ENCODE data around the gene BTLA. TPM values are rescaled to one million over a fixed set of nuclear protein-coding genes. Genes with fewer than 3 reads are reported as not detected.
"Not testable (repeated sequence)": the region's sequence is repeated elsewhere in the genome, so short reads cannot be mapped to it uniquely, and the experiment has no call there.

The BTLA gene
- total and polyA plus RNA-seq, 2 of the 13 experiments (the other 11 are each of a cell fraction or from before 2014, with no cell fraction given), result not detected

- Histone ChIP-seq H3K27me3 (ENCODE audit: control insufficient read depth in 1 of 2, insufficient read depth in 2 of 2, low read length in 2 of 2) (no peaks in the 10 kb centered on the region), H3K27ac (ENCODE audit: extremely low read length, insufficient read depth, low read length) (no peak overlapping the region), H3K4me3 (replicated peaks in 1 of 3; ENCODE audit: insufficient read depth in 1 of 3, low read depth in 2 of 3, low read length in 3 of 3) (no peak overlapping the region), H3K9me3 (ENCODE audit: low read length) (no peaks in the 10 kb centered on the region), H4K20me1 (ENCODE audit: insufficient read depth, low read length) (no peaks in the 10 kb centered on the region), H3K4me2 (ENCODE audit: low read depth, low read length) (no peak overlapping the region), H3K4me1 (ENCODE audit: insufficient read depth, low read length) (no peaks in the 10 kb centered on the region), H3K36me3 (replicated peaks in 1 of 2; ENCODE audit: control insufficient read depth in 1 of 2, insufficient read depth in 2 of 2, low read length in 2 of 2) (no peaks in the 10 kb centered on the region), H2AFZ (ENCODE audit: low read length) (no peak overlapping the region), H3K9ac (ENCODE audit: insufficient read depth, low read depth, low read length) (no peak overlapping the region), H3K79me2 (ENCODE audit: insufficient read depth, low read length) (no peaks in the 10 kb centered on the region)
- FAIRE-seq, result no peak
- intact Hi-C loops (cut with micrococcal nuclease; ENCODE audit: unreplicated experiment), result loop anchor here (1.0 kb wide), 4 partner anchors 192 to 408 kb away; no protein-coding TSS in a partner anchor
- ChIA-PET CTCF (ENCODE audit: low intra/inter-chr PET ratio, low total read pairs) (interaction anchor here (1.1 to 2.1 kb wide), 3 partner anchors 192 to 408 kb away, joined by 3 to 20 read pairs (median 5); no protein-coding TSS in a partner anchor), POLR2A (no interaction called here)
- in situ Hi-C loops (cut with HindIII; ENCODE audit: extremely low pct_ligation_motif_present, low pct_unique_long_range_greater_than_20kb), result loop anchor here (10.0 kb wide), 1 partner anchor 385 kb away; the partner anchor contains the start of gene GCSAM
- no TSS peak for BruUV-seq (replicated peaks)
- DNase-seq (ENCODE audit: low spot score), result peak; percentile 56
- peak; percentile 70 for TF ChIP-seq STAG1 (CRISPR knock-in tag; IDR thresholded peaks at IDR 0.05)
- TF ChIP-seq, protein P1, sequence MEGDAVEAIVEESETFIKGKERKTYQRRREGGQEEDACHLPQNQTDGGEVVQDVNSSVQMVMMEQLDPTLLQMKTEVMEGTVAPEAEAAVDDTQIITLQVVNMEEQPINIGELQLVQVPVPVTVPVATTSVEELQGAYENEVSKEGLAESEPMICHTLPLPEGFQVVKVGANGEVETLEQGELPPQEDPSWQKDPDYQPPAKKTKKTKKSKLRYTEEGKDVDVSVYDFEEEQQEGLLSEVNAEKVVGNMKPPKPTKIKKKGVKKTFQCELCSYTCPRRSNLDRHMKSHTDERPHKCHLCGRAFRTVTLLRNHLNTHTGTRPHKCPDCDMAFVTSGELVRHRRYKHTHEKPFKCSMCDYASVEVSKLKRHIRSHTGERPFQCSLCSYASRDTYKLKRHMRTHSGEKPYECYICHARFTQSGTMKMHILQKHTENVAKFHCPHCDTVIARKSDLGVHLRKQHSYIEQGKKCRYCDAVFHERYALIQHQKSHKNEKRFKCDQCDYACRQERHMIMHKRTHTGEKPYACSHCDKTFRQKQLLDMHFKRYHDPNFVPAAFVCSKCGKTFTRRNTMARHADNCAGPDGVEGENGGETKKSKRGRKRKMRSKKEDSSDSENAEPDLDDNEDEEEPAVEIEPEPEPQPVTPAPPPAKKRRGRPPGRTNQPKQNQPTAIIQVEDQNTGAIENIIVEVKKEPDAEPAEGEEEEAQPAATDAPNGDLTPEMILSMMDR (CRISPR knock-in tag; IDR thresholded peaks at IDR 0.05), result peak; percentile 68
- TF ChIP-seq PHF5A (CRISPR knock-in tag; IDR thresholded peaks at IDR 0.05; ENCODE audit: low read depth, unreplicated experiment), result no peak
- TF ChIP-seq SMC3 (IDR thresholded peaks at IDR 0.05; ENCODE audit: low read length), result peak; percentile 63
- TF ChIP-seq ZNF552 (CRISPR knock-in tag; IDR thresholded peaks at IDR 0.05; ENCODE audit: borderline replicate concordance), result no peak
- TF ChIP-seq SIN3B (IDR thresholded peaks at IDR 0.05; ENCODE audit: low read length), result no peak
- TF ChIP-seq GATA4 (IDR thresholded peaks at IDR 0.05; ENCODE audit: borderline replicate concordance, low read depth), result no peak
- no peak for TF ChIP-seq ZNF274 (CRISPR knock-in tag; IDR thresholded peaks at IDR 0.05)
- ATAC-seq, result peak; percentile 91
- 70% methylated on average over 2 of the region's 2 CpGs for WGBS (ENCODE audit: low lambda C conversion rate)
Measured at GRCh38 chr3:112519424-112520001, 20.2 kb upstream of the BTLA start.

DNA sequence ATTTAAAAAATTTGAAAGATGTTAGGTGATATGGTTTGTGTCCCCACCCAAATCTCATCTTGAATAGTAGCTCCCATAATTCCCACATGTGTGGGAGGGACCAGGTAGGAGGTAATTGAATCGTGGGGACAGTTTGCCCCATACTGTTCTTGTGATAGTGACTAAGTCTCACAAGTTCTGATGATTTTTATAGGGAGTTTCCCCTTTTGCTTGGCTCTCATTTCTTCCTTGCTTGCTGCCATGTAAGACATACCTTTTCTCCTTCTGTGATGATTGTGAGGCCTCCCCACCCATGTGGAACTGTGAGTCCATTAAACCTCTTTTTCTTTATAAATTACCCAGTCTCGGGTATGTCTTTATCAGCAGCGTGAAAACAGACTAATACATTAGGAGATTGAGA is 19.7 kb upstream of the BTLA start:
- FAIRE-seq; H3K4me3 ChIP-seq (replicated peaks in 1 of 3; ENCODE audit: insufficient read depth in 1 of 3, low read depth in 2 of 3, low read length in 3 of 3); H3K27me3 ChIP-seq (ENCODE audit: control insufficient read depth in 1 of 2, insufficient read depth in 2 of 2, low read length in 2 of 2); DNase-seq (ENCODE audit: low spot score); H3K79me2 ChIP-seq (ENCODE audit: insufficient read depth, low read length); BruUV-seq (replicated peaks); H3K9me3 ChIP-seq (ENCODE audit: low read length); H3K36me3 ChIP-seq (replicated peaks in 1 of 2; ENCODE audit: control insufficient read depth in 1 of 2, insufficient read depth in 2 of 2, low read length in 2 of 2); H4K20me1 ChIP-seq (ENCODE audit: insufficient read depth, low read length); H3K9ac ChIP-seq (ENCODE audit: insufficient read depth, low read depth, low read length); H3K27ac ChIP-seq (ENCODE audit: extremely low read length, insufficient read depth, low read length); H2AFZ ChIP-seq (ENCODE audit: low read length); H3K4me2 ChIP-seq (ENCODE audit: low read depth, low read length); H3K4me1 ChIP-seq (ENCODE audit: insufficient read depth, low read length); POLR2A ChIA-PET; ATAC-seq: not testable (repeated sequence)
- intact Hi-C loops (cut with micrococcal nuclease; ENCODE audit: unreplicated experiment) (loop anchor here (1.0 kb wide), 4 partner anchors 192 to 408 kb away; no protein-coding TSS in a partner anchor), in situ Hi-C loops (cut with HindIII; ENCODE audit: extremely low pct_ligation_motif_present, low pct_unique_long_range_greater_than_20kb) (loop anchor here (10.0 kb wide), 1 partner anchor 384 kb away; the partner anchor contains the start of gene GCSAM)
- CTCF ChIA-PET (ENCODE audit: low intra/inter-chr PET ratio, low total read pairs), result interaction anchor here (1.1 to 2.1 kb wide), 3 partner anchors 191 to 407 kb away, joined by 3 to 20 read pairs (median 5); no protein-coding TSS in a partner anchor
- WGBS (ENCODE audit: low lambda C conversion rate), result 34% methylated on average over 3 of the region's 3 CpGs

Data from HepG2 (cell line).